IMR-90 (cell line): ENCODE data around the gene KCTD19. TPM values are rescaled to one million over a fixed set of nuclear protein-coding genes. Genes with fewer than 3 reads are reported as not detected.

Experiments
- ATAC-seq: fragments of 200-7000 bp; cut with Tn5 transposase; 2 replicates; pipeline ENCODE4 v1.9.1; 2020; ENCODE audit warnings: low read depth, mild to moderate bottlenecking, moderate library complexity
- BruUV-seq: library from RNA; stranded (reverse); fragments of 400-500 nt; replicated peaks from 2 replicates; lab custom pipeline; 2021; lab: Mats Ljungman, UMichigan
- CTCF ChIA-PET: fragments of 300-600 bp; formaldehyde crosslinking; extraction: SDS; loops from one replicate; lab custom pipeline; 2021; ENCODE audit warnings: antibody characterized with exemption; lab: Yijun Ruan, JAX
- POLR2A ChIA-PET: fragments of 300-600 bp; sonication (Branson Sonifier 250); formaldehyde crosslinking; loops from one replicate; lab custom pipeline; 2022; ENCODE audit warnings: antibody characterized with exemption; ENCODE audit not compliant: unreplicated experiment; lab: Charles Lee
- DNase-seq: peaks from one replicate; pipeline ENCODE4 v3.0.0; 2013
- H2AFZ ChIP-seq: replicated peaks from 2 replicates; pipeline ENCODE3; 2013; ENCODE audit warnings: low read length, mild to moderate bottlenecking; ENCODE audit not compliant: poor library complexity
- H2AK5ac ChIP-seq: 2 replicates; pipeline ENCODE4 v1.6.1; 2013; ENCODE audit warnings: low read depth, low read length, inconsistent platforms
- H2AK9ac ChIP-seq: replicated peaks from 2 replicates; pipeline ENCODE3; 2013; ENCODE audit warnings: mild to moderate bottlenecking, low read depth, low read length, moderate library complexity; ENCODE audit not compliant: poor library complexity
- H2BK120ac ChIP-seq: 2 replicates; pipeline ENCODE4 v1.6.1; 2013; ENCODE audit warnings: low read depth, low read length, inconsistent platforms
- H2BK15ac ChIP-seq: 3 replicates; pipeline ENCODE4 v1.6.1; 2013; ENCODE audit warnings: low read depth, low read length, inconsistent platforms
- H2BK20ac ChIP-seq: 2 replicates; pipeline ENCODE4 v1.6.1; 2013; ENCODE audit warnings: low read depth, mild to moderate bottlenecking, inconsistent platforms, low read length, moderate library complexity
- H2BK5ac ChIP-seq: 2 replicates; pipeline ENCODE4 v1.6.1; 2013; ENCODE audit warnings: mild to moderate bottlenecking, low read depth, low read length, inconsistent platforms; ENCODE audit not compliant: poor library complexity, severe bottlenecking
- H3K14ac ChIP-seq: replicated peaks from 2 replicates; pipeline ENCODE4 v1.6.1; 2013; ENCODE audit warnings: low read depth, low read length, inconsistent platforms
- H3K18ac ChIP-seq: 2 replicates; pipeline ENCODE4 v1.6.1; 2013; ENCODE audit warnings: low read depth, low read length, control low read depth
- H3K23ac ChIP-seq: 2 replicates; pipeline ENCODE4 v1.6.1; 2013; ENCODE audit warnings: low read depth, low read length, inconsistent platforms
- H3K27ac ChIP-seq: 2 replicates; pipeline ENCODE4 v1.5.1; 2013; ENCODE audit warnings: mild to moderate bottlenecking, control low read depth, low read length; ENCODE audit not compliant: insufficient read depth
- H3K27me3 ChIP-seq: 2 replicates; pipeline ENCODE4 v1.6.1; 2013; ENCODE audit warnings: low read length; ENCODE audit not compliant: control insufficient read depth, insufficient read depth
- H3K36me3 ChIP-seq: 2 replicates; pipeline ENCODE4 v1.6.1; 2013; ENCODE audit warnings: low read length, mixed read lengths; ENCODE audit not compliant: control insufficient read depth, insufficient read depth
- H3K4ac ChIP-seq: 2 replicates; pipeline ENCODE4 v1.6.1; 2013; ENCODE audit warnings: low read depth, low read length, inconsistent platforms
- H3K4me1 ChIP-seq: 2 replicates; pipeline ENCODE4 v1.6.1; 2013; ENCODE audit warnings: low read length, mixed read lengths; ENCODE audit not compliant: control insufficient read depth, insufficient read depth
- H3K4me2 ChIP-seq: 2 replicates; pipeline ENCODE4 v1.6.1; 2013; ENCODE audit warnings: low read depth, mild to moderate bottlenecking, control low read depth, low read length, moderate library complexity
- H3K4me3 ChIP-seq: 2 replicates; pipeline ENCODE4 v1.5.1; 2013; ENCODE audit warnings: low read depth, mild to moderate bottlenecking, control low read depth, low read length, moderate library complexity; ENCODE audit not compliant: insufficient read depth
- H3K56ac ChIP-seq: 2 replicates; pipeline ENCODE4 v1.6.1; 2013; ENCODE audit warnings: low read length, inconsistent platforms; ENCODE audit not compliant: insufficient read depth; ENCODE audit errors: extremely low read depth
- H3K79me1 ChIP-seq, 2 experiments: 2 replicates each; pipeline ENCODE4 v1.6.1; 2013; ENCODE audit warnings: low read length in 2 of 2, inconsistent platforms in 1 of 2, low read depth in 1 of 2
- H3K9ac ChIP-seq: 2 replicates; pipeline ENCODE4 v1.6.1; 2013; ENCODE audit warnings: low read depth, low read length, control low read depth
- H3K9me1 ChIP-seq: 2 replicates; pipeline ENCODE4 v1.6.1; 2013; ENCODE audit warnings: low read length, inconsistent platforms; ENCODE audit not compliant: insufficient read depth
- H3K9me3 ChIP-seq: 2 replicates; pipeline ENCODE4 v1.6.1; 2013; ENCODE audit warnings: low read length; ENCODE audit not compliant: control insufficient read depth, insufficient read depth
- H4K20me1 ChIP-seq: 2 replicates; pipeline ENCODE4 v1.6.1; 2013; ENCODE audit warnings: low read length, inconsistent platforms; ENCODE audit not compliant: insufficient read depth
- H4K5ac ChIP-seq: 2 replicates; pipeline ENCODE4 v1.6.1; 2013; ENCODE audit warnings: mild to moderate bottlenecking, low read depth, low read length, control low read depth
- H4K8ac ChIP-seq, 2 experiments: 2 replicates each; pipeline ENCODE4 v1.6.1; 2013; ENCODE audit warnings: low read depth in 2 of 2, low read length in 2 of 2, control low read depth in 1 of 2, inconsistent platforms in 1 of 2
- H4K91ac ChIP-seq: 2 replicates; pipeline ENCODE4 v1.6.1; 2013; ENCODE audit warnings: low read depth, low read length, inconsistent platforms; ENCODE audit not compliant: insufficient read depth
- BHLHE40 ChIP-seq: fragments of 150-350 bp; IDR thresholded peaks from 2 replicates; pipeline ENCODE4 v1.6.1; 2016; ENCODE audit warnings: mild to moderate bottlenecking, low read depth, low read length
- CEBPB ChIP-seq: IDR thresholded peaks from 2 replicates; pipeline ENCODE4 v1.6.1; 2012; ENCODE audit warnings: low read depth, low read length, improper control_type of control experiment
- CHD1 ChIP-seq: IDR thresholded peaks from 2 replicates; pipeline ENCODE4 v1.6.1; 2012; ENCODE audit warnings: low read depth, low read length, improper control_type of control experiment
- CTCF ChIP-seq: conservative IDR thresholded peaks from 2 replicates; pipeline ENCODE4 v1.5.1; 2012; ENCODE audit warnings: mild to moderate bottlenecking, low read depth, low read length, improper control_type of control experiment
- FOS ChIP-seq: fragments of 150-350 bp; IDR thresholded peaks from 2 replicates; pipeline ENCODE4 v1.6.1; 2016; ENCODE audit warnings: low read depth, low read length
- MAZ ChIP-seq: IDR thresholded peaks from 2 replicates; pipeline ENCODE4 v1.6.1; 2012; ENCODE audit warnings: low read depth, mild to moderate bottlenecking, low read length, improper control_type of control experiment, moderate library complexity, borderline replicate concordance
- MXI1 ChIP-seq: IDR thresholded peaks from 2 replicates; pipeline ENCODE4 v1.6.1; 2012; ENCODE audit warnings: low read depth, mild to moderate bottlenecking, low read length, moderate library complexity, borderline replicate concordance
- NFE2L2 ChIP-seq: fragments of 150-350 bp; IDR thresholded peaks from 2 replicates; pipeline ENCODE4 v1.6.1; 2016; ENCODE audit warnings: low read depth, mild to moderate bottlenecking, low read length
- POLR2A ChIP-seq: IDR thresholded peaks from 2 replicates; pipeline ENCODE4 v1.6.1; 2012; ENCODE audit warnings: mild to moderate bottlenecking, low read depth, low read length
- RAD21 ChIP-seq: IDR thresholded peaks from 2 replicates; pipeline ENCODE4 v1.6.1; 2012; ENCODE audit warnings: low read length, improper control_type of control experiment
- RCOR1 ChIP-seq: IDR thresholded peaks from 2 replicates; pipeline ENCODE4 v1.6.1; 2012; ENCODE audit warnings: mild to moderate bottlenecking, low read length, improper control_type of control experiment; ENCODE audit not compliant: insufficient replicate concordance
- RFX5 ChIP-seq: IDR thresholded peaks from 2 replicates; pipeline ENCODE4 v1.8.0; 2012; ENCODE audit warnings: low read depth, mild to moderate bottlenecking, low read length, moderate library complexity
- SMC3 ChIP-seq: fragments of 150-350 bp; IDR thresholded peaks from 2 replicates; pipeline ENCODE4 v1.6.1; 2016; ENCODE audit warnings: low read depth, mild to moderate bottlenecking, antibody characterized with exemption, low read length, moderate library complexity
- WGBS, 2 experiments: methylation state at CpG; one replicate each; pipeline versions ENCODE4 v1.1.5 to v1.1.7; 2013; ENCODE audit warnings: missing lambda C conversion rate in 2 of 2; ENCODE audit not compliant: insufficient read length in 1 of 2; ENCODE audit errors: extremely low coverage in 2 of 2; 5-methylcytosine and 5-hydroxymethylcytosine counted together
- dilution Hi-C: fragments of 300-500 bp; cut with HindIII; formaldehyde crosslinking; loops from one replicate; pipeline ENCODE4 v1.14.3; 2018; ENCODE audit warnings: low sequenced_read_pairs; ENCODE audit not compliant: unreplicated experiment
- in situ Hi-C: fragments of 300-500 bp; cut with MboI; formaldehyde crosslinking; loops from 3 replicates; pipeline ENCODE4 v1.14.3; 2019; ENCODE audit warnings: low sequenced_read_pairs, inconsistent platforms, mixed read lengths
- intact Hi-C: fragments of 100-400 bp; cut with micrococcal nuclease; formaldehyde crosslinking; loops from 2 replicates; pipeline ENCODE4 v1.10.0; 2022
- polyA plus RNA-seq, 3 experiments: library from polyadenylated mRNA; depleted of rRNA; stranded (reverse); fragments of >200 nt; gene quantifications; 2 replicates each; pipeline ENCODE4 v1.2.3, GENCODE V29; 2012; ENCODE audit warnings: low replicate concordance in 1 of 3
- total RNA-seq: library from RNA; depleted of rRNA; stranded (reverse); fragments of >200 nt; gene quantifications from 2 replicates; pipeline ENCODE4 v1.2.3, GENCODE V29; 2012

Gene KCTD19
- total and polyA plus RNA-seq, 2 of the 4 experiments (the other 2 are of a cell fraction): under 0.01 to 0.07 TPM

DNA sequence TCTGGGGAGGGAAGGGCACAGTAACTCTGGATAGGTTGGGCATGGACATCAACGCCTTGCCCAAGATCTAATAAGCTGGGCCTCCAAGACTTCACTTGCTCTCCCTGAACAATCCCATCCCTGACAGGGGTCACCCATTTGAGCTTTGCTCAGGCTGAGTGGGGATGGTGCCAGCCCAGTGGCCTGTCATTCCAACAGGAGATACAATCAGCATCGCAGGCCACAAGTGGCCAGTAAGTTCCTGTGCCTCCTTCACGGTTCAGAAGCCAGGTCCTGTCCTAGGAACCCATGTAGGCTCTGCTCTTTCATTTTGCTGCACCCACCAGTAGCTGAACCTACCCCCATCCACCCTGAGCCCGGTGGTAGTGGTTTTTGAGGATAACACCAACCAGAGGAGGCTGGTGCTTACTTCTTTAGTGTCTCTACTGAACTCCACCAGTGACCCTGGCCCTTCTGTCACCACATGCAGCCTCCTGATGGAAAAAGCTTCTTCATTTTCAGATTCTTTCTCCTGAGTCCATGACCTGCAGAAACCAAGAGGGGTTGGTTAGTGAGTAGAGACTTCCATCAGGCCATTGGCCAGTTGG lies 32.3 kb downstream of the KCTD19 start (continued):
- TF ChIP-seq NFE2L2: no peak

- no peak for ATAC-seq
- POLR2A ChIA-PET: interaction anchor here (0.7 kb wide), 1 partner anchor 64 kb away, joined by 3 read pairs; no protein-coding TSS in a partner anchor
- in situ Hi-C loops: no loop called here
- no peak overlapping the region for H2AFZ ChIP-seq
- no peak overlapping the region for H2BK120ac ChIP-seq
- H3K23ac ChIP-seq: no peak overlapping the region
- no peaks in the 10 kb centered on the region for H4K20me1 ChIP-seq
- no peak overlapping the region for H3K18ac ChIP-seq
- no peak overlapping the region for H3K4ac ChIP-seq
- H2BK15ac ChIP-seq: no peak overlapping the region
- H4K91ac ChIP-seq: no peak overlapping the region; the same call in 1 of the 2 replicates
- no peak overlapping the region for H3K14ac ChIP-seq
- no peak overlapping the region for H3K9ac ChIP-seq
- H3K9me3 ChIP-seq: no peaks in the 10 kb centered on the region
- no peaks in the 10 kb centered on the region for H3K27me3 ChIP-seq
- no peak overlapping the region for H2BK5ac ChIP-seq
- peak overlapping the region; percentile 25; the same call in 1 of the 2 replicates for H2BK20ac ChIP-seq
- H2AK5ac ChIP-seq: peak overlapping the region; percentile 56; the same call in 1 of the 2 replicates
- H3K4me3 ChIP-seq: no peak overlapping the region
- no peak overlapping the region for H3K4me2 ChIP-seq
- H3K36me3 ChIP-seq: no peaks in the 10 kb centered on the region
- peaks cover 15% of the 10 kb centered on the region for H3K9me1 ChIP-seq
- dilution Hi-C loops: no loop called here
- no peak overlapping the region for H4K8ac ChIP-seq
- H3K4me1 ChIP-seq: peaks cover 22% of the 10 kb centered on the region
- no TSS peak for BruUV-seq
- no peak for DNase-seq
- CTCF ChIA-PET: no interaction called here
- H3K27ac ChIP-seq: no peak overlapping the region
- no peak overlapping the region for H4K5ac ChIP-seq
- H3K79me1 ChIP-seq: no peaks in the 10 kb centered on the region; a peak in 1 of 4 replicates
- H2AK9ac ChIP-seq: no peak overlapping the region
- intact Hi-C loops: no loop called here
- H3K56ac ChIP-seq: no peak overlapping the region
- TF ChIP-seq BHLHE40 (no peak), RFX5 (no peak), POLR2A (no peak), CEBPB (no peak), RAD21 (no peak), CHD1 (no peak), CTCF (no peak), NFE2L2 (no peak), MXI1 (no peak), FOS (no peak), MAZ (no peak), RCOR1 (no peak), SMC3 (no peak)
- 95% methylated on average over 4 of the region's 7 CpGs; no CpG with 5 or more reads in 1 of the 2 experiments for WGBS, 2 experiments
These were observed 35.1 kb downstream of the KCTD19 start for GRCh38 chr16:67291461-67291860.
